Glutamatergic neuron (in vitro differentiated cells): Measurements from ENCODE around the gene HRC. TPM values are rescaled to one million over a fixed set of nuclear protein-coding genes. Genes with fewer than 3 reads are reported as not detected.

Source experiments
- DNase-seq: peaks from one replicate; pipeline ENCODE4 v3.0.0; 2022
- H3K27ac Mint-ChIP-seq: one replicate; pipeline ENCODE4 v1.8.0; 2020; ENCODE audit warnings: mild to moderate bottlenecking, mixed read lengths, inconsistent platforms; ENCODE audit not compliant: unreplicated experiment
- H3K27me3 Mint-ChIP-seq: one replicate; pipeline ENCODE4 v1.8.0; 2020; ENCODE audit warnings: mild to moderate bottlenecking, moderate library complexity, mixed read lengths, inconsistent platforms; ENCODE audit not compliant: unreplicated experiment
- H3K36me3 Mint-ChIP-seq: one replicate; pipeline ENCODE4 v1.8.0; 2020; ENCODE audit warnings: mild to moderate bottlenecking, mixed read lengths, inconsistent platforms; ENCODE audit not compliant: unreplicated experiment
- H3K4me1 Mint-ChIP-seq: one replicate; pipeline ENCODE4 v1.8.0; 2020; ENCODE audit warnings: mild to moderate bottlenecking, low read depth, mixed read lengths, inconsistent platforms; ENCODE audit not compliant: unreplicated experiment
- H3K4me3 Mint-ChIP-seq: one replicate; pipeline ENCODE4 v1.8.0; 2020; ENCODE audit warnings: mild to moderate bottlenecking, mixed read lengths, inconsistent platforms; ENCODE audit not compliant: unreplicated experiment
- H3K9me3 Mint-ChIP-seq: one replicate; pipeline ENCODE4 v1.8.0; 2020; ENCODE audit warnings: mild to moderate bottlenecking, moderate library complexity, mixed read lengths, inconsistent platforms; ENCODE audit not compliant: unreplicated experiment
- total RNA-seq: library from RNA; stranded (reverse); fragmentation: NEBNext Ultra II Directional; extraction: Animal tissue kit (Norgen Biotek cat#: 25700); gene quantifications from one replicate; pipeline ENCODE4 v1.2.1, GENCODE V29; 2021; ENCODE audit not compliant: unreplicated experiment
- TF ChIP-seq, protein P1 (sequence below): fragments of 200-600 bp; sonication (generic); IDR thresholded peaks from one replicate; pipeline ENCODE4 v1.5.0; 2021; ENCODE audit not compliant: partially characterized antibody, unreplicated experiment

HRC gene
- total RNA-seq, 1 donor from 2014 or later, result 26.6 TPM

DNA sequence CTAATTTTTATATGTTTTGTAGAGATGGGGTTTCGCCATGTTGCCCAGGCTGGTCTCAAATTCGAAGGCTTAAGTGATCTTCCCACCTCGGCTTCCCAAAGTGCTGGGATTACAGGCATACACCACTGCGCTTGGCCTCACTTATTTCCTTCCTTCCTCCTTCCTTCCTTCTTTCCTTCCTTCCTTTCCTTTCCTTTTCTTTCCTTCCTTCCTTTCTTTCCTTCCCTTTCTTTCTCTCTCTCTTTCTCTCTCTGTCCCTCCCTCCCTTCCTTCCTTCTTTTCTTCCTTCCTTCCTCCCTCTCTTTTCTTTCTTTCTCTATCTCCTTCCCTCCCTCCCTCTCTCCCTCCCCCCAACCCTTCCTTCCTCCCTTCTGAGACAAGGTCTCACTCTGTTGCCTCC, 39.2 kb upstream of the HRC start:
- DNase-seq, result no peak
- peaks cover 2% of the 10 kb centered on the region for H3K9me3 Mint-ChIP-seq
- no peak overlapping the region for H3K4me3 Mint-ChIP-seq
- no peak overlapping the region for H3K27ac Mint-ChIP-seq
- H3K27me3 Mint-ChIP-seq, result peaks cover 3% of the 10 kb centered on the region
- TF ChIP-seq, protein P1, sequence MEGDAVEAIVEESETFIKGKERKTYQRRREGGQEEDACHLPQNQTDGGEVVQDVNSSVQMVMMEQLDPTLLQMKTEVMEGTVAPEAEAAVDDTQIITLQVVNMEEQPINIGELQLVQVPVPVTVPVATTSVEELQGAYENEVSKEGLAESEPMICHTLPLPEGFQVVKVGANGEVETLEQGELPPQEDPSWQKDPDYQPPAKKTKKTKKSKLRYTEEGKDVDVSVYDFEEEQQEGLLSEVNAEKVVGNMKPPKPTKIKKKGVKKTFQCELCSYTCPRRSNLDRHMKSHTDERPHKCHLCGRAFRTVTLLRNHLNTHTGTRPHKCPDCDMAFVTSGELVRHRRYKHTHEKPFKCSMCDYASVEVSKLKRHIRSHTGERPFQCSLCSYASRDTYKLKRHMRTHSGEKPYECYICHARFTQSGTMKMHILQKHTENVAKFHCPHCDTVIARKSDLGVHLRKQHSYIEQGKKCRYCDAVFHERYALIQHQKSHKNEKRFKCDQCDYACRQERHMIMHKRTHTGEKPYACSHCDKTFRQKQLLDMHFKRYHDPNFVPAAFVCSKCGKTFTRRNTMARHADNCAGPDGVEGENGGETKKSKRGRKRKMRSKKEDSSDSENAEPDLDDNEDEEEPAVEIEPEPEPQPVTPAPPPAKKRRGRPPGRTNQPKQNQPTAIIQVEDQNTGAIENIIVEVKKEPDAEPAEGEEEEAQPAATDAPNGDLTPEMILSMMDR, result no peak
- H3K4me1 Mint-ChIP-seq, result no peaks in the 10 kb centered on the region
- peaks cover 14% of the 10 kb centered on the region for H3K36me3 Mint-ChIP-seq

DNA sequence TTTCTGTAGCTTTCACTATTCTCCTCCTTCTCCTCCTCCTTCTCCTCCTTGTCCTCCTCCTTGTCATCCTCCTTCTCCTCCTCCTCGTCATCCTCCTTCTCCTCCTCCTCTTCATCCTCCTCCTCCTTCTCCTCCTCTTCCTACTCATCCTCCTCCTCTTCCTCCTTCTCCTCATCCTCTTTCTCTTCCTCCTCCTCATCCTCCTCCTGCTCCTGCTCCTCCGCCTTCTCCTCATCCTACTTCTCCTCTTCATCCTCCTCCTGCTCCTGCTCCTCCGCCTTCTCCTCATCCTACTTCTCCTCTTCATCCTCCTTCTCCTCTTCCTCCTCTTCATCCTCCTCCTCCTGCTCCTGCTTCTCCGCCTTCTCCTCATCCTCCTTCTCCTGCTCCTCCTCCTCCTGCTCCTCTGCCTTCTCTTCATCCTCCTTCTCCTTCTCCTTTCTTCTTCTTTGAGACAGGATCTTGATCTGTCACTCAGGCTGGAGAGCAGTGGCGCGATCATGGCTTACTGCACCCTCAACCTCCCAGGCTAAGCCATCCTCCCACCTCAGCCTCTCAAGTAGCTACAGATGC, 38.7 kb upstream of the HRC start:
- DNase-seq, result no peak
- H3K4me3 Mint-ChIP-seq, result no peak overlapping the region
- H3K27me3 Mint-ChIP-seq, result peaks cover 3% of the 10 kb centered on the region
- H3K9me3 Mint-ChIP-seq, result peaks cover 2% of the 10 kb centered on the region
- peaks cover 19% of the 10 kb centered on the region for H3K36me3 Mint-ChIP-seq
- TF ChIP-seq, protein P1, result no peak
- no peak overlapping the region for H3K27ac Mint-ChIP-seq
- H3K4me1 Mint-ChIP-seq, result no peaks in the 10 kb centered on the region

DNA sequence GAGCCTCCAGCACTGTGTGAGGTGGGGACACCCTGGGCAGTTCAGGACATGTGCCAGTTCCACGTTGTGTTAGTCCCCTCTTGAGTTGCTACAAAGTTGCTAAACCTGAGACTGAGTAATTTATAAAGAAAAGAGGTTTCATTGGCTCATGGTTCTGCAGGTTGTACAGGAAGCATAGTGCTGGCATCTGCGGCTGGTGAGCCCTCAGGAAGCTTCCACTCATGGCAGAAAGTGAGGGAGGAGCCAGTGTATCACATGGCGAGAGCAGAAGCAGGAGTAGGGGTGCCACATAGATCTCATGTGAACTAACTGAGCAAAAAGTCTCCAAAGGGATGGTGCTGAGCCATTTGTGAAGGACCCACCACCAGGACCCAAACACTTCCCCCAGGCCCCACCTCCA, 35.6 kb upstream of the HRC start:
- Mint-ChIP-seq H3K9me3 (no peaks in the 10 kb centered on the region), H3K4me3 (no peak overlapping the region), H3K27me3 (peaks cover 6% of the 10 kb centered on the region), H3K36me3 (peaks cover 20% of the 10 kb centered on the region), H3K27ac (no peak overlapping the region), H3K4me1 (no peaks in the 10 kb centered on the region)
- TF ChIP-seq, protein P1, result no peak
- no peak for DNase-seq

DNA sequence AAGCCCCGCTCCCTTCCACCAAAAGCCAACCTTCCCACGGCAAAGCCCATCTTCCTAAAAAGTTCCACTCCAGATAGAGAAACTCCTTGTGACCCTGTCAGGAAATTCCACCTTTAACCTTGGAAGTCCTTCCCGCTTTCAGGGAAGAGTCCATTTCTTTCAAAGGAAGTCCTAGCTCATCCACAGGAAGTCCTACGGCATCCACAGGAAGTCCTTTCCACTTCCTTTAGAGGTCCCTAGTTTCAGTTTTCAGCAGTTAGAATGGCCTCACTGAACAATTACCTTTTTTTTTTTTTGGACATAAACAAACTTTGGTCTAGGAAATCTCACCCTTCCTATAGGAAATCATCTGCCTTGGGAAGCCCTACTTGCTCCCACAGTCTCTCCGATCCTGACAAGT, 34.1 kb upstream of the HRC start:
- Mint-ChIP-seq H3K4me3 (no peak overlapping the region), H3K9me3 (no peaks in the 10 kb centered on the region), H3K27ac (no peak overlapping the region), H3K4me1 (no peaks in the 10 kb centered on the region), H3K36me3 (peaks cover 33% of the 10 kb centered on the region), H3K27me3 (peaks cover 5% of the 10 kb centered on the region)
- no peak for DNase-seq
- TF ChIP-seq, protein P1, result no peak

DNA sequence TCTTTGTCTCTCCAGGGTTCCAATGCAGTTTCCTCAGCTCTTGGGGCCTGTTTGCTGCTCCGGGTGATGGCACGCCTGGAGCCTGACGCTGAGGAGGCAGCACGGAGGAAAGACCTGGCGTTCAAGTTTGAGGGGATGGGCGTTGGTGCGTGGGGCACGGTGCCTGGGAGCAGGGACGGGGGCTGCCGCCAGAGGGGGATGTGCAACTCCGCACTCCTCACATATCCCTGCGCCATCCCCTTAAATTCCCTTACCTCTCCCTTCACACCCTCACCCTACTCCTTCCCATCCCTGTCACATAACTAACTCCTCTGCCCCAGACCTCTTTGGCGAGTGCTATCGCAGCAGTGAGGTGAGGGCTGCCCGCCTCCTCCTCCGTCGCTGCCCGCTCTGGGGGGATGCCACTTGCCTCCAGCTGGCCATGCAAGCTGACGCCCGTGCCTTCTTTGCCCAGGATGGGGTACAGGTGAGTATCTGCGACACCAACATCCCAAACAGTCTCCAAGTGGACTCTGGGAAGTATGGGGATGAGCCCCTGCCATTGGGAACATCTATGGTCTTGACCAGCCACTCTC, 33.5 kb upstream of the HRC start:
- H3K27ac Mint-ChIP-seq, result no peak overlapping the region
- no peaks in the 10 kb centered on the region for H3K9me3 Mint-ChIP-seq
- TF ChIP-seq, protein P1, result no peak
- H3K36me3 Mint-ChIP-seq, result peaks cover 34% of the 10 kb centered on the region
- H3K4me1 Mint-ChIP-seq, result no peaks in the 10 kb centered on the region
- peaks cover 6% of the 10 kb centered on the region for H3K27me3 Mint-ChIP-seq
- DNase-seq, result no peak
- no peak overlapping the region for H3K4me3 Mint-ChIP-seq
